Fibroblast of lung (primary cell): ENCODE data around the gene BAZ2B. TPM values are rescaled to one million over a fixed set of nuclear protein-coding genes. Genes with fewer than 3 reads are reported as not detected.

Source experiments
- DNase-seq, 2 donors: peaks; one replicate each; pipeline versions ENCODE4 v3.0.0 to v3.0.0-alpha.2; 2010; ENCODE audit warnings: low read depth in 2 of 2
- H2AFZ ChIP-seq: 2 replicates; pipeline ENCODE4 v1.5.1; 2012; ENCODE audit warnings: low read length, control low read depth, inconsistent platforms
- H3K27ac ChIP-seq: 2 replicates; pipeline ENCODE4 v1.5.1; 2011; ENCODE audit warnings: low read length, control low read depth; ENCODE audit not compliant: insufficient read depth
- H3K27me3 ChIP-seq: 2 replicates; pipeline ENCODE4 v1.5.1; 2011; ENCODE audit warnings: mild to moderate bottlenecking, low read length; ENCODE audit not compliant: control insufficient read depth, insufficient read depth
- H3K36me3 ChIP-seq: 2 replicates; pipeline ENCODE4 v1.5.1; 2011; ENCODE audit warnings: low read length; ENCODE audit not compliant: control insufficient read depth, insufficient read depth
- H3K4me1 ChIP-seq: 2 replicates; pipeline ENCODE4 v1.5.1; 2011; ENCODE audit warnings: low read length; ENCODE audit not compliant: control insufficient read depth, insufficient read depth; ENCODE audit errors: extremely low read depth
- H3K4me2 ChIP-seq: 2 replicates; pipeline ENCODE4 v1.5.1; 2011; ENCODE audit warnings: low read length, control low read depth; ENCODE audit not compliant: insufficient read depth; ENCODE audit errors: extremely low read depth
- H3K4me3 ChIP-seq, 4 experiments: fragments of 200-600 bp in 1 of 4; sonication (generic) in 1 of 4; replicated peaks in 1 of 4; 2 replicates each; pipeline ENCODE4 v1.5.1; 2011 to 2016; ENCODE audit warnings: low read length in 4 of 4, low read depth in 3 of 4, mild to moderate bottlenecking in 3 of 4, control low read depth in 2 of 4, inconsistent platforms in 1 of 4, mixed read lengths in 1 of 4; ENCODE audit not compliant: insufficient read depth in 1 of 4; ENCODE audit errors: control extremely low read depth in 1 of 4
- H3K79me2 ChIP-seq: 2 replicates; pipeline ENCODE4 v1.5.1; 2012; ENCODE audit warnings: mild to moderate bottlenecking, low read length, inconsistent platforms; ENCODE audit not compliant: control insufficient read depth, insufficient read depth
- H3K9ac ChIP-seq: 2 replicates; pipeline ENCODE4 v1.5.1; 2011; ENCODE audit warnings: mild to moderate bottlenecking, low read length, control low read depth; ENCODE audit not compliant: insufficient read depth
- H3K9me3 ChIP-seq: 2 replicates; pipeline ENCODE4 v1.5.1; 2012; ENCODE audit warnings: low read depth, low read length; ENCODE audit not compliant: control insufficient read depth, insufficient read depth
- H4K20me1 ChIP-seq: 2 replicates; pipeline ENCODE4 v1.5.1; 2011; ENCODE audit warnings: low read length; ENCODE audit not compliant: control insufficient read depth, insufficient read depth; ENCODE audit errors: extremely low read depth
- CTCF ChIP-seq, 2 donors: IDR thresholded peaks in 1 of 2; conservative IDR thresholded peaks in 1 of 2; 1 replicate in 1 of 2; 2 replicates in 1 of 2; pipeline ENCODE4 v1.5.1; 2011 to 2012; ENCODE audit warnings: low read length in 2 of 2, control low read depth in 1 of 2, inconsistent platforms in 1 of 2, low read depth in 1 of 2, mild to moderate bottlenecking in 1 of 2
- EZH2 ChIP-seq: IDR thresholded peaks from 2 replicates; pipeline ENCODE4 v1.5.1; 2012; ENCODE audit warnings: low read length, control low read depth, mild to moderate bottlenecking; ENCODE audit errors: missing control alignments
- polyA plus RNA-seq, 2 donors: library from polyadenylated mRNA; depleted of rRNA in 1 of 2; stranded (reverse) in 1 of 2; unstranded in 1 of 2; fragments of >200 nt; gene quantifications; 2 replicates each; pipeline ENCODE4 v1.2.1, GENCODE V29; 2011 to 2012; ENCODE audit warnings: missing spikeins in 1 of 2
- total RNA-seq: library from RNA; depleted of rRNA; stranded (reverse); fragments of >200 nt; gene quantifications from 2 replicates; pipeline ENCODE4 v1.2.1, GENCODE V29; 2014

The BAZ2B gene
- total and polyA plus RNA-seq, 2 donors (not counting 1 experiment from before 2014, with no cell fraction given): 28.0 to 61.8 TPM

GRCh38 chr2:159658881-159659873, 42.8 kb upstream of the BAZ2B start:
- peak; percentile 58 to 65 for DNase-seq
- H3K4me2 ChIP-seq: no peak overlapping the region

GRCh38 chr2:159653962-159654361, 37.6 kb upstream of the BAZ2B start:
- H3K4me1 ChIP-seq: no peaks in the 10 kb centered on the region

More at GRCh38 chr2:159658881-159659873, 42.8 kb upstream of the BAZ2B start:
- H3K9ac ChIP-seq: no peak overlapping the region
- TF ChIP-seq EZH2: no peak
- no peaks in the 10 kb centered on the region for H3K9me3 ChIP-seq
- no peaks in the 10 kb centered on the region for H3K79me2 ChIP-seq
- no peak overlapping the region for H3K4me3 ChIP-seq
- H4K20me1 ChIP-seq: no peaks in the 10 kb centered on the region
- no peaks in the 10 kb centered on the region for H3K27me3 ChIP-seq
- H3K36me3 ChIP-seq: no peaks in the 10 kb centered on the region
- H2AFZ ChIP-seq: no peak overlapping the region
- H3K27ac ChIP-seq: no peak overlapping the region
- no peaks in the 10 kb centered on the region for H3K4me1 ChIP-seq

GRCh38 chr2:159651884-159652283, 35.5 kb upstream of the BAZ2B start:
- H4K20me1 ChIP-seq: no peaks in the 10 kb centered on the region
- H3K9me3 ChIP-seq: no peaks in the 10 kb centered on the region
- no peak for DNase-seq
- H3K27me3 ChIP-seq: no peaks in the 10 kb centered on the region
- H3K4me3 ChIP-seq: no peak overlapping the region
- H3K4me1 ChIP-seq: no peaks in the 10 kb centered on the region
- H3K9ac ChIP-seq: no peak overlapping the region
- H3K79me2 ChIP-seq: no peaks in the 10 kb centered on the region
- TF ChIP-seq EZH2: no peak
- no peak for TF ChIP-seq CTCF (conservative IDR thresholded peaks at IDR 0.05 in 1 of 2, IDR thresholded peaks at IDR 0.05 in 1 of 2; ENCODE audit: low read depth in 1 of 2, low read length in 2 of 2)
- H3K27ac ChIP-seq: no peak overlapping the region
- H3K4me2 ChIP-seq: no peak overlapping the region
- H3K36me3 ChIP-seq: no peaks in the 10 kb centered on the region
- H2AFZ ChIP-seq: no peak overlapping the region

More at GRCh38 chr2:159653962-159654361, 37.6 kb upstream of the BAZ2B start:
- Histone ChIP-seq H3K27ac (no peak overlapping the region), H4K20me1 (no peaks in the 10 kb centered on the region), H3K36me3 (no peaks in the 10 kb centered on the region), H3K9ac (no peak overlapping the region), H3K9me3 (no peaks in the 10 kb centered on the region), H3K27me3 (no peaks in the 10 kb centered on the region), H3K4me2 (no peak overlapping the region), H3K79me2 (no peaks in the 10 kb centered on the region), H2AFZ (no peak overlapping the region), H3K4me3 (no peak overlapping the region)
- no peak for DNase-seq
- TF ChIP-seq EZH2 (no peak), CTCF (conservative IDR thresholded peaks at IDR 0.05 in 1 of 2, IDR thresholded peaks at IDR 0.05 in 1 of 2; ENCODE audit: low read depth in 1 of 2, low read length in 2 of 2) (no peak)
